Fibroblast of villous mesenchyme (primary cell): ENCODE measurements around the gene LRP4. TPM values are rescaled to one million over a fixed set of nuclear protein-coding genes. Genes with fewer than 3 reads are reported as not detected.

Experiments used
- DNase-seq: peaks from one replicate; pipeline ENCODE4 v3.0.0-alpha.2; 2010; ENCODE audit warnings: low read depth
- H3K4me3 ChIP-seq: 2 replicates; pipeline ENCODE4 v1.5.1; 2011; ENCODE audit warnings: low read depth, mild to moderate bottlenecking, low read length
- total RNA-seq: library from RNA; depleted of rRNA; stranded (reverse); fragments of >200 nt; gene quantifications from 2 replicates; pipeline ENCODE4 v1.2.3, GENCODE V29; 2012
- TF ChIP-seq, protein P1 (sequence below): IDR thresholded peaks from 2 replicates; pipeline ENCODE4 v1.5.1; 2012; ENCODE audit warnings: low read depth, mild to moderate bottlenecking, low read length; ENCODE audit not compliant: insufficient read depth

The LRP4 gene
- total RNA-seq, 1 donor: 3.5 TPM

DNA sequence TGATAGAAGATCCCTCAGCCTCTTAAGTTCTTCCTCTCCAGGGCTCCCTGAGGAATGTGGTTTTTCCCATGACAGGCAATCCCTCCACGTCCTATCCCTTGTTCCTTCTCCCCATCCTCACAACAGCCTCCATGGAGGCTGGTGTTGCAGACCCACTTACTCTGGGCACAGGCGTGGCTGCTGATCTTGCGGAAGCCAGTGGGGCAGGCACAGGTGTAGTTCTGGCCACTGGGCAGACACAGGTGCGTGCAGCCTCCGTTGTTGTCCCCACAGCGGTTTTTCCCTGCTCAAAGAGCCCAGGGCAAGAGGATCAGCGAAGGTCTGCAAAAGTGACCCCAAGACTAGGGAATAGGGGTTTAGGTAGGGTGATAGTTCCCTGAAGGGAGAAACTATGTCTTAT, 29.1 kb downstream of the LRP4 start:
- DNase-seq: no peak
- TF ChIP-seq, protein P1, sequence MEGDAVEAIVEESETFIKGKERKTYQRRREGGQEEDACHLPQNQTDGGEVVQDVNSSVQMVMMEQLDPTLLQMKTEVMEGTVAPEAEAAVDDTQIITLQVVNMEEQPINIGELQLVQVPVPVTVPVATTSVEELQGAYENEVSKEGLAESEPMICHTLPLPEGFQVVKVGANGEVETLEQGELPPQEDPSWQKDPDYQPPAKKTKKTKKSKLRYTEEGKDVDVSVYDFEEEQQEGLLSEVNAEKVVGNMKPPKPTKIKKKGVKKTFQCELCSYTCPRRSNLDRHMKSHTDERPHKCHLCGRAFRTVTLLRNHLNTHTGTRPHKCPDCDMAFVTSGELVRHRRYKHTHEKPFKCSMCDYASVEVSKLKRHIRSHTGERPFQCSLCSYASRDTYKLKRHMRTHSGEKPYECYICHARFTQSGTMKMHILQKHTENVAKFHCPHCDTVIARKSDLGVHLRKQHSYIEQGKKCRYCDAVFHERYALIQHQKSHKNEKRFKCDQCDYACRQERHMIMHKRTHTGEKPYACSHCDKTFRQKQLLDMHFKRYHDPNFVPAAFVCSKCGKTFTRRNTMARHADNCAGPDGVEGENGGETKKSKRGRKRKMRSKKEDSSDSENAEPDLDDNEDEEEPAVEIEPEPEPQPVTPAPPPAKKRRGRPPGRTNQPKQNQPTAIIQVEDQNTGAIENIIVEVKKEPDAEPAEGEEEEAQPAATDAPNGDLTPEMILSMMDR: no peak
- no peak overlapping the region for H3K4me3 ChIP-seq

DNA sequence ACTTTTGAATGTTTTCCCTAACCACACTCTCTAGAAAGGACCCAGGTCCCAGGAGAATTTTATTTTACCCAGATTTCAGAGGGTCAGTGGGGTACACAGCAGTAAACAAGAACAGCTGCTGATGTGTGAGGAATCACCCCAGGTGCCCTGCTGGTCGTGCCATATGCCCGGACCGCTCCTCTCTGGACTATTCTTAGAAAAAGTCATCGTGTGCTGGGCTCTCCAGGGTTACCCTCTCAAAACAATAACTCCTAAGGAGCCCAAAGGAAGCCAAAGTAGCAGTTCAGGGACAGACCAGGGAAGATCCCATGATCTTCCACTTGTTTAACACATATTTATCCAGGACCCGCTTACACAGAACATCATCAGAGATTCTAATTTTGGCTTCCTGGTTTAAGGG, 29.7 kb downstream of the LRP4 start:
- H3K4me3 ChIP-seq: no peak overlapping the region
- DNase-seq: no peak
- TF ChIP-seq, protein P1: no peak

DNA sequence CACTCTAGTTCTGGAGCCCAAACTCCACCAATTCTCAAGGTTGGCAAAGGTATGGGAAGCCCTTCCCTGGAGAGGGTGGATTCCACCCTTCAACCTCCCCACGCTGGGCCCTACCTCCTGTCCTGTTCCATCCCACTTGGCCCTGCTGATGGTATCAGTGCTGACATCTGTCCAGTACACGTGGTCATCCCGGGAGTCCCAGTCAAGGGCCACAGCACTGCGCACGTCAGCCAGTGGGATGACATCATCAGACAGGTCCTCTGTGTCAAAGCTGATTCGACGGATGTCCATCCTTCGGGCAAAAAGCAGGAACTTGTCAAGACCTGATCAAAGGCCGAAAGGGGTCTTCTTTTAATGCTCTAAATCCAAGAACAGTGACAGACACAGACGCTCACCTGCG, 32.1 kb downstream of the LRP4 start:
- TF ChIP-seq, protein P1: no peak
- no peak overlapping the region for H3K4me3 ChIP-seq
- DNase-seq: no peak

DNA sequence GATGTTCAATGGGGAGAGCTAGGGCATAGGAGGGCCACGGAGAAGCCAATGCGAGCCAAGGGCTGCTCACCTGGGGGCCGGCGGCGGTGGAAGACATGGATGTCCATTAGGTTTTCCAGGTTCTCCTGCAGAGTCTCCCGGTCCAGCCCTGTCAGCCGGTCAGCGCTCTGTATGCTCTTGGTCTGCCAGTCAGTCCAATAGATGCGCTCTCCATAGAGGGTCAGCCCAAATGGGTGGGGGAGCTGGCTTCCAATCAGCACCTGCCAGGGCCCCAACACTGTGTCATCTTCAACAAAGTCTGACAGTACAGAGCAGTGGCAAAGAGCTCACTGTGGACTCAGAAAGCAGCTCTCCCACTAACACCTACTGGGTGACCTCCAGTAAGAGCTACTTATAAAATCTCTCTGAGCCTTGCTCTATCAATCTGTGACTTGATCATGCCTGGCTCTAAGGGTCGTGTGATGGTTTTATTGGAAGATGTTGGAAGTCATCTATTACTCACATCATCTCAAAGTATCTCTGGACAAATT, 39.2 kb downstream of the LRP4 start:
- TF ChIP-seq, protein P1: no peak

DNA sequence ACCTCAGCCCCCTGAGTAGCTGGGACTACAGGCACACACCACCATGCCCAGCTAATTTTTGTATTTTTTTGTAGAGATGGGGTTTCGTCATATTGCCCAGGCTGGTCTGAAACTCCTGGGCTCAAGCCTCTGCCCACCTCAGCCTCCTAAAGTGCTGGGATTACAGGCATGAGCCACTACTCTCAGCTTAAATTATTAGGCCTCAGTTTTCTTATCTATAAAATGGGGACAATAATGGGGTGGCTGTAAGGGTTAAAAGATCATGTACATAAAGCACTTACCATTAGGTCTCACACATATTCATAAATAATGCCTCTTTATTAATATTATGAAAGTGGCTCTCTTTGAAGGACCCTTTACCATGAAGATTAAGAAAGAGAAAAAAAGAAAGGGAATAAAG, 40.8 kb downstream of the LRP4 start:
- no peak for DNase-seq
- TF ChIP-seq, protein P1: no peak

More for the DNA sequence above, 39.2 kb downstream of the LRP4 start:
- DNase-seq: no peak
- no peak overlapping the region for H3K4me3 ChIP-seq

DNA sequence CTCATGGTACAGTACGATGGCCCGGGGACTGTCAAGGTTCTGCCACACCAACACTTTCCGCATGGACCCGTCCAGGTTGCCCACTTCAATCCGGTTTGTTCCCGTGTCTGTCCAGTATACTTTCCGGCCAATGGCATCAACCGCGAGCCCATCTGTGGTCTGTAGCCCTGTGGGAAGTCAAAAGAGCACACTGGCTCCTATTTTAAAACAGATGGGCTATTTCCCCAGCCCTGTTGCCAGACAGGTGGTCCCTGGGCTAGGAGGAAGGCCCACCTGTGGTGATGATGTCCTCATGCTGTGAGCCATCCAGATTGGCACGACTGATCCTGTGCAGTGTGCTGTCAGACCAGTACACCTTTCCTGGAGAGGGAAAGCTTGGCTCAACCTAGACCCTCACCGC, 41.9 kb downstream of the LRP4 start:
- TF ChIP-seq, protein P1: no peak
- no peak for DNase-seq

More for the DNA sequence above, 40.8 kb downstream of the LRP4 start:
- no peak overlapping the region for H3K4me3 ChIP-seq

DNA sequence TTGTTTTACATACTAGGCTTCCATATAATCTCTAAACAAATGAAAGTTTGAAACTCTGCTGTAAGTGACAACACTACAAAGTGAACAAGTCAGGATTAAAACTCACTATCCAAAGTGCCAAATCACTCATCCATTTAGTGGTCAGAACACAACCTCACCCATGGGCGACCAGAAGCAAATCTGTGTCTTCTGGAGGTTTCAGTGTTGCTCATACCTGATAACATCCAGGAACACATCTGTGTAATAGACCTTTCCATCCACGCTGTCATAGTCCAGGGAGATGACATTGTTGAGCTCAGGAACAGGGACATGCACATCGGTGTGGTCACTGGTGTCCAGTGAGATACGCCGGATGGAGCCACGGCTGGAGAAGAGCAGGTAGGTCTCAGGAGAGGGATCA, 43.8 kb downstream of the LRP4 start:
- H3K4me3 ChIP-seq: no peak overlapping the region
- no peak for DNase-seq
- TF ChIP-seq, protein P1: no peak

More for the DNA sequence above, 41.9 kb downstream of the LRP4 start:
- no peak overlapping the region for H3K4me3 ChIP-seq
